ENCODE results near the gene LENG9.

- TF ChIP-seq, protein P1, sequence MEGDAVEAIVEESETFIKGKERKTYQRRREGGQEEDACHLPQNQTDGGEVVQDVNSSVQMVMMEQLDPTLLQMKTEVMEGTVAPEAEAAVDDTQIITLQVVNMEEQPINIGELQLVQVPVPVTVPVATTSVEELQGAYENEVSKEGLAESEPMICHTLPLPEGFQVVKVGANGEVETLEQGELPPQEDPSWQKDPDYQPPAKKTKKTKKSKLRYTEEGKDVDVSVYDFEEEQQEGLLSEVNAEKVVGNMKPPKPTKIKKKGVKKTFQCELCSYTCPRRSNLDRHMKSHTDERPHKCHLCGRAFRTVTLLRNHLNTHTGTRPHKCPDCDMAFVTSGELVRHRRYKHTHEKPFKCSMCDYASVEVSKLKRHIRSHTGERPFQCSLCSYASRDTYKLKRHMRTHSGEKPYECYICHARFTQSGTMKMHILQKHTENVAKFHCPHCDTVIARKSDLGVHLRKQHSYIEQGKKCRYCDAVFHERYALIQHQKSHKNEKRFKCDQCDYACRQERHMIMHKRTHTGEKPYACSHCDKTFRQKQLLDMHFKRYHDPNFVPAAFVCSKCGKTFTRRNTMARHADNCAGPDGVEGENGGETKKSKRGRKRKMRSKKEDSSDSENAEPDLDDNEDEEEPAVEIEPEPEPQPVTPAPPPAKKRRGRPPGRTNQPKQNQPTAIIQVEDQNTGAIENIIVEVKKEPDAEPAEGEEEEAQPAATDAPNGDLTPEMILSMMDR (IDR thresholded peaks at IDR 0.05): no peak
- no peak for TF ChIP-seq POLR2A (IDR thresholded peaks at IDR 0.05; ENCODE audit: low read length)
- no peak for TF ChIP-seq JUNB (IDR thresholded peaks at IDR 0.05)
- TF ChIP-seq POLR2AphosphoS2 (conservative IDR thresholded peaks at IDR 0.05; ENCODE audit: low read length): no peak
- TF ChIP-seq REST (IDR thresholded peaks at IDR 0.05): no peak
- no peak for TF ChIP-seq MYC (IDR thresholded peaks at IDR 0.05; ENCODE audit: borderline replicate concordance, low read length)
- no peak for TF ChIP-seq NR3C1 (IDR thresholded peaks at IDR 0.05)
- no peak for TF ChIP-seq CHD2 (IDR thresholded peaks at IDR 0.05; ENCODE audit: low read length, partially characterized antibody)
- TF ChIP-seq, protein P2, sequence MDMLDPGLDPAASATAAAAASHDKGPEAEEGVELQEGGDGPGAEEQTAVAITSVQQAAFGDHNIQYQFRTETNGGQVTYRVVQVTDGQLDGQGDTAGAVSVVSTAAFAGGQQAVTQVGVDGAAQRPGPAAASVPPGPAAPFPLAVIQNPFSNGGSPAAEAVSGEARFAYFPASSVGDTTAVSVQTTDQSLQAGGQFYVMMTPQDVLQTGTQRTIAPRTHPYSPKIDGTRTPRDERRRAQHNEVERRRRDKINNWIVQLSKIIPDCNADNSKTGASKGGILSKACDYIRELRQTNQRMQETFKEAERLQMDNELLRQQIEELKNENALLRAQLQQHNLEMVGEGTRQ (IDR thresholded peaks at IDR 0.05): no peak
- TF ChIP-seq JUN (IDR thresholded peaks at IDR 0.05): no peak
- no peak for TF ChIP-seq RFX5 (IDR thresholded peaks at IDR 0.05)
- TF ChIP-seq KDM1A (IDR thresholded peaks at IDR 0.05; ENCODE audit: low read depth): no peak
Measured at GRCh38 chr19:54482889-54483288, 19.3 kb upstream of the LENG9 start.
